ENCODE measurements around the gene TSPAN14. TPM values are rescaled to one million over a fixed set of nuclear protein-coding genes. Genes with fewer than 3 reads are reported as not detected.
A peak's percentile ranks its signal among the peaks of the same experiment; 100 is the strongest.

Gene TSPAN14
- total and polyA plus RNA-seq, 10 of the 15 experiments (the other 5 are each of a cell fraction or from before 2014, with no cell fraction given), result 2.5 to 31.7 (median 17.9) TPM

GRCh38 chr10:80540981-80541750 lies 87.1 kb downstream of the TSPAN14 start:
- BruUV-seq (replicated peaks), result no TSS peak
- ChIA-PET RAD21 (ENCODE audit: unreplicated experiment) (interaction anchor here (0.8 to 3.9 kb wide), 12 partner anchors 15 to 119 kb away, joined by 3 to 34 read pairs (median 4); no protein-coding TSS in a partner anchor), CTCF (interaction anchor here (0.7 to 4.0 kb wide), 11 partner anchors 8 to 159 kb away, joined by 3 to 44 read pairs (median 5); no protein-coding TSS in a partner anchor), SMC1A (ENCODE audit: uncharacterized antibody, unreplicated experiment) (interaction anchor here (0.7 to 3.0 kb wide), 18 partner anchors 10 to 1312 kb away, joined by 3 to 17 read pairs (median 3); no protein-coding TSS in a partner anchor), POLR2A (interaction anchor here (0.9 to 1.7 kb wide), 9 partner anchors 15 to 78 kb away, joined by 3 to 6 read pairs (median 3); no protein-coding TSS in a partner anchor)
- peak overlapping the region; percentile 14 for H3K9ac ChIP-seq (ENCODE audit: control insufficient read depth, insufficient read depth, low read length)
- H3K9me3 ChIP-seq (replicated peaks; ENCODE audit: control insufficient read depth, insufficient read depth, low read length), result no peaks in the 10 kb centered on the region; the same call in 2 of the 3 replicates
- H3K79me2 ChIP-seq (ENCODE audit: control insufficient read depth, insufficient read depth, low read length), result no peaks in the 10 kb centered on the region; the same call in 1 of the 2 replicates
- peaks cover 28% of the 10 kb centered on the region for H3K4me1 ChIP-seq (ENCODE audit: control insufficient read depth, insufficient read depth, low read length)
- FAIRE-seq (peak; percentile 78), ATAC-seq (peak; percentile 68), DNase-seq (ENCODE audit: low read depth, low spot score) (peak; percentile 60)
- in situ Hi-C loops (cut with MboI), result no loop called here
- H3K4me3 ChIP-seq, result no peak overlapping the region; the same call in 1 of the 2 replicates
- peak overlapping the region; percentile 82 for H3K27ac ChIP-seq (ENCODE audit: control insufficient read depth, insufficient read depth)
- H2AFZ ChIP-seq (ENCODE audit: control insufficient read depth, low read depth, low read length), result peak overlapping the region; percentile 65
- peak overlapping the region; percentile 75 for H3K4me2 ChIP-seq (ENCODE audit: control insufficient read depth, insufficient read depth)
- H3K36me3 ChIP-seq (ENCODE audit: control insufficient read depth in 2 of 2, insufficient read depth in 2 of 2, low read length in 1 of 2), result no peaks in the 10 kb centered on the region
- intact Hi-C loops (cut with micrococcal nuclease; ENCODE audit: unreplicated experiment), result loop anchor here (2.0 kb wide), 1 partner anchor 58 kb away; no protein-coding TSS in a partner anchor
- H4K20me1 ChIP-seq (ENCODE audit: control insufficient read depth, insufficient read depth), result no peaks in the 10 kb centered on the region
- 3% methylated on average over 11 of the region's 11 CpGs for WGBS (ENCODE audit: insufficient coverage, insufficient replicate concordance, low lambda C conversion rate, missing lambda C conversion rate)
- no peaks in the 10 kb centered on the region for H3K27me3 ChIP-seq (replicated peaks in 1 of 2; ENCODE audit: control insufficient read depth in 2 of 2, insufficient read depth in 2 of 2, low read length in 1 of 2)
- no peak for TF ChIP-seq MYC (IDR thresholded peaks at IDR 0.05; ENCODE audit: insufficient read depth, insufficient read length, insufficient replicate concordance, low read length, severe bottlenecking)
- peak; percentile 32; the same call in 1 of the 2 replicates for TF ChIP-seq MXI1 (IDR thresholded peaks at IDR 0.05; ENCODE audit: low read depth, low read length)
- peak; percentile 55; the same call in 1 of the 2 replicates for TF ChIP-seq JUND (IDR thresholded peaks at IDR 0.05; ENCODE audit: low read depth, low read length)
- TF ChIP-seq ZNF592 (IDR thresholded peaks at IDR 0.05), result no peak
- no peak for TF ChIP-seq RBBP5 (conservative IDR thresholded peaks at IDR 0.05)
- TF ChIP-seq CTCF (IDR thresholded peaks at IDR 0.05 in 2 of 3, conservative IDR thresholded peaks at IDR 0.05 in 1 of 3; ENCODE audit: control insufficient read depth in 2 of 3, extremely low read depth in 1 of 3, insufficient read depth in 1 of 3, low read depth in 3 of 3, low read length in 3 of 3), result no peak
- TF ChIP-seq ZNF687 (IDR thresholded peaks at IDR 0.05), result peak; percentile 67
